K562 (cell line): ENCODE data around the gene MMP20. TPM values are rescaled to one million over a fixed set of nuclear protein-coding genes. Genes with fewer than 3 reads are reported as not detected.

ENCODE experiments used
- ATAC-seq: fragments of 200-7000 bp; cut with Tn5 transposase; 3 replicates; pipeline ENCODE4 v1.9.1; 2020; ENCODE audit warnings: moderate library complexity
- BruUV-seq: library from RNA; stranded (reverse); fragments of 400-500 nt; replicated peaks from 2 replicates; lab custom pipeline; 2021; lab: Mats Ljungman, UMichigan
- CTCF ChIA-PET: fragments of 300-600 bp; formaldehyde crosslinking; extraction: SDS; loops from one replicate; lab custom pipeline; 2021; ENCODE audit warnings: low intra/inter-chr PET ratio; lab: Yijun Ruan, JAX
- POLR2A ChIA-PET: fragments of 300-600, 350-650 bp; sonication (Branson Sonifier 250); formaldehyde crosslinking; extraction: SDS; loops from one replicate; lab custom pipeline; 2021; ENCODE audit warnings: antibody characterized with exemption, inconsistent platforms; lab: Yijun Ruan, JAX
- DNase-seq, 4 experiments: peaks; one replicate each; pipeline versions ENCODE4 v3.0.0 to v3.0.0-alpha.2; 2011 to 2018; ENCODE audit warnings: low spot score in 3 of 4, mixed read lengths in 3 of 4; ENCODE audit errors: extremely low read depth in 1 of 4
- FAIRE-seq: peaks from 2 replicates; lab custom pipeline; 2011; peaks lifted over from hg19 to GRCh38; lab: Jason Lieb, UNC
- H2AFZ ChIP-seq: 2 replicates; pipeline ENCODE4 v1.6.0; 2011; ENCODE audit warnings: low read depth, low read length, control low read depth, inconsistent platforms
- H3K27ac ChIP-seq: fragments of 200-600 bp; 3 replicates; pipeline ENCODE4 v1.8.0; 2011; ENCODE audit warnings: low read depth, mild to moderate bottlenecking, control low read depth, inconsistent platforms, low read length, moderate library complexity, mixed read lengths; ENCODE audit errors: extremely low read depth
- H3K27me3 ChIP-seq, 2 experiments: fragments of 300-600 bp in 1 of 2; 2 replicates in 1 of 2; 3 replicates in 1 of 2; pipeline versions ENCODE4 v1.6.0 to v1.8.0; 2011; ENCODE audit warnings: inconsistent platforms in 2 of 2, low read length in 2 of 2, mild to moderate bottlenecking in 1 of 2, mixed read lengths in 1 of 2, moderate library complexity in 1 of 2; ENCODE audit not compliant: control insufficient read depth in 2 of 2, insufficient read depth in 2 of 2
- H3K36me3 ChIP-seq: fragments of 300-600 bp; 3 replicates; pipeline ENCODE4 v1.8.0; 2011; ENCODE audit warnings: mild to moderate bottlenecking, low read length, inconsistent platforms; ENCODE audit not compliant: control insufficient read depth, insufficient read depth
- H3K4me1 ChIP-seq, 2 experiments: fragments of 200-600 bp in 1 of 2; replicated peaks in 1 of 2; 2 replicates in 1 of 2; 3 replicates in 1 of 2; pipeline versions ENCODE4 v1.5.1 to v1.8.0; 2011; ENCODE audit warnings: inconsistent platforms in 2 of 2, low read length in 2 of 2, mild to moderate bottlenecking in 1 of 2, mixed read lengths in 1 of 2, moderate library complexity in 1 of 2; ENCODE audit not compliant: control insufficient read depth in 2 of 2, insufficient read depth in 2 of 2
- H3K4me2 ChIP-seq: 2 replicates; pipeline ENCODE4 v1.6.1; 2011; ENCODE audit warnings: low read length, control low read depth, inconsistent platforms, mixed read lengths; ENCODE audit not compliant: insufficient read depth
- H3K4me3 ChIP-seq: fragments of 200-600 bp; sonication (generic), shearing (Covaris generic); 2 replicates; pipeline ENCODE4 v1.5.1; 2016; ENCODE audit warnings: control low read depth, inconsistent platforms
- H3K79me2 ChIP-seq: fragments of 200-600 bp; 3 replicates; pipeline ENCODE4 v1.8.0; 2011; ENCODE audit warnings: low read length, inconsistent platforms; ENCODE audit not compliant: control insufficient read depth, insufficient read depth
- H3K9ac ChIP-seq, 2 experiments: 2 replicates each; pipeline versions ENCODE4 v1.6.0 to v1.6.1; 2011; ENCODE audit warnings: low read depth in 2 of 2, low read length in 2 of 2, control low read depth in 1 of 2, inconsistent platforms in 1 of 2, mild to moderate bottlenecking in 1 of 2, mixed read lengths in 1 of 2; ENCODE audit not compliant: insufficient read depth in 1 of 2
- H3K9me1 ChIP-seq: one replicate; pipeline ENCODE4 v1.6.0; 2011; ENCODE audit warnings: inconsistent platforms, mild to moderate bottlenecking, low read length, moderate library complexity; ENCODE audit not compliant: control insufficient read depth, insufficient read depth
- H3K9me3 ChIP-seq: replicated peaks from 2 replicates; pipeline ENCODE4 v1.5.1; 2011; ENCODE audit warnings: low read depth, low read length, inconsistent platforms; ENCODE audit not compliant: control insufficient read depth, insufficient read depth
- H4K20me1 ChIP-seq: replicated peaks from 2 replicates; pipeline ENCODE4 v1.6.1; 2011; ENCODE audit warnings: low read length, inconsistent platforms, mixed read lengths; ENCODE audit not compliant: control insufficient read depth, insufficient read depth
- ARNT ChIP-seq, 2 experiments: fragments of 450-650 bp; IDR thresholded peaks; 2 replicates each; pipeline ENCODE4 v1.6.1; 2016; ENCODE audit warnings: mild to moderate bottlenecking in 1 of 2
- ASH1L ChIP-seq: fragments of 450-650 bp; IDR thresholded peaks from 2 replicates; pipeline ENCODE4 v1.6.1; 2018; ENCODE audit warnings: borderline replicate concordance, mild to moderate bottlenecking, low read depth; ENCODE audit not compliant: partially characterized antibody
- BRF1 ChIP-seq: IDR thresholded peaks from 3 replicates; pipeline ENCODE4 v1.6.1; 2011; ENCODE audit warnings: borderline replicate concordance, mild to moderate bottlenecking; ENCODE audit not compliant: insufficient read length; ENCODE audit errors: extremely low read depth
- ESRRB ChIP-seq: fragments of 250-450 bp; sonication (Bioruptor Pico); IDR thresholded peaks from 2 replicates; pipeline ENCODE4 v1.5.0; 2020; ENCODE audit warnings: mild to moderate bottlenecking, moderate library complexity, borderline replicate concordance
- NFE2 ChIP-seq: IDR thresholded peaks from 2 replicates; pipeline ENCODE4 v1.6.1; 2014; ENCODE audit warnings: antibody characterized with exemption, low read depth
- NR2C2 ChIP-seq, 2 experiments: fragments of 200-800 bp in 1 of 2; sonication (Bioruptor generic) in 1 of 2; sonication (generic) in 1 of 2; formaldehyde crosslinking in 1 of 2; IDR thresholded peaks; 2 replicates each; pipeline versions ENCODE4 v1.6.1 to v1.8.0; 2016 to 2022; ENCODE audit warnings: mild to moderate bottlenecking in 1 of 2, missing compliant biosample characterization in 1 of 2, missing genetic modification characterization in 1 of 2, missing genetic modification reagents in 1 of 2
- PTRF ChIP-seq: fragments of 450-650 bp; IDR thresholded peaks from 2 replicates; pipeline ENCODE4 v1.6.1; 2016; ENCODE audit warnings: mild to moderate bottlenecking, missing genetic modification characterization, missing compliant biosample characterization
- RAD51 ChIP-seq: fragments of 450-650 bp; IDR thresholded peaks from 2 replicates; pipeline ENCODE4 v1.7.1; 2016; ENCODE audit warnings: low read depth, mild to moderate bottlenecking, borderline replicate concordance
- SAFB ChIP-seq: fragments of 200-400 bp; formaldehyde crosslinking; IDR thresholded peaks from 2 replicates; pipeline ENCODE4 v1.6.1; 2017; ENCODE audit warnings: low read depth, low read length, borderline replicate concordance
- ZNF512 ChIP-seq: IDR thresholded peaks from 2 replicates; pipeline ENCODE4 v1.6.1; 2016; ENCODE audit warnings: missing genetic modification characterization, missing compliant biosample characterization
- ZNF717 ChIP-seq: fragments of 250-450 bp; sonication (Bioruptor Pico); IDR thresholded peaks from 2 replicates; pipeline ENCODE4 v1.5.0; 2021
- ZZZ3 ChIP-seq: fragments of 450-650 bp; IDR thresholded peaks from 2 replicates; pipeline ENCODE4 v1.6.1; 2016; ENCODE audit warnings: antibody characterized with exemption, mild to moderate bottlenecking, moderate library complexity
- WGBS: fragments of 100-300 bp; shearing (Covaris generic); methylation state at CpG from one replicate; pipeline ENCODE4 v1.1.6; 2016; ENCODE audit warnings: low coverage, mixed read lengths; ENCODE audit not compliant: insufficient coverage; ENCODE audit errors: missing lambda C conversion rate; 5-methylcytosine and 5-hydroxymethylcytosine counted together
- in situ Hi-C: fragments of 300-500 bp; cut with MboI; formaldehyde crosslinking; loops from 4 replicates; pipeline ENCODE4 v1.15.0; 2018; ENCODE audit warnings: inconsistent platforms, mixed read lengths
- intact Hi-C: fragments of 100-400 bp; cut with micrococcal nuclease; formaldehyde crosslinking; loops from 2 replicates; pipeline ENCODE4 v1.14.2; 2022
- polyA plus RNA-seq, 8 experiments: library from polyadenylated mRNA; depleted of rRNA in 4 of 8; stranded (reverse) in 5 of 8; unstranded in 3 of 8; fragments of >200 nt; fragmentation: Nextera tagmentation in 2 of 8; fragmentation: Illumina TruSeq in 1 of 8; extraction: Ambion mirVana in 2 of 8; extraction: Trizol in 1 of 8; gene quantifications; 2 replicates each; pipeline versions ENCODE4 v1.2.1 to v1.2.3, GENCODE V29; 2011 to 2014; ENCODE audit warnings: inconsistent platforms in 1 of 8, missing spikeins in 1 of 8
- total RNA-seq, 7 experiments: library from RNA; depleted of rRNA in 6 of 7; stranded (reverse); fragments of >200 nt in 6 of 7; fragmentation: Illumina TruSeq in 2 of 7; extraction: Trizol in 2 of 7; gene quantifications; 2 replicates each; pipeline versions ENCODE4 v1.2.1 to v1.2.3, GENCODE V29; 2011 to 2021; ENCODE audit warnings: low replicate concordance in 1 of 7
- TF ChIP-seq, protein P1 (sequence below): IDR thresholded peaks from 3 replicates; pipeline ENCODE4 v1.6.1; 2011; ENCODE audit warnings: borderline replicate concordance, mild to moderate bottlenecking, moderate library complexity; ENCODE audit not compliant: insufficient read length; ENCODE audit errors: extremely low read depth

Gene MMP20
- total and polyA plus RNA-seq, 9 of the 15 experiments (the other 6 are each of a cell fraction or from before 2014, with no cell fraction given), result not detected

DNA sequence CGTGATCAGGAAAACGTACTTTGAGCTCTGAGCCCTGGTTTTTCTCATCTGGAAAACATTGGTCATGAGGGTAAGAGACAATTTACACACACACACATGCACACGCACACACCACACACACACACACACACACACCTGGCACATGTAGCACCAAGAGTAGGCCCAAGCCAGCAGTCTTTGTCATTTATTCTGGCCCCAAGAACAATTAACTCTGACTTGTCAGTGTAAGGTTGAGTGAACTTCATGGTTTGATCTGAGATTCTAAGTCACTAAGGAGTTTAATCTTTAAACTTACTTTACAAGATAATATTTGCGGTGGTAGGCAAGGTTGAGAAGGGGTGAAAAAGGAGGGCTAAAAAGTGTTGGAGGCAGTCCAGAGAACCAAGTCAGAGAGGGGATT is 44.1 kb downstream of the MMP20 start:
- H3K79me2 ChIP-seq, result no peaks in the 10 kb centered on the region
- in situ Hi-C loops (no loop called here), intact Hi-C loops (no loop called here)
- no peaks in the 10 kb centered on the region for H4K20me1 ChIP-seq
- H2AFZ ChIP-seq, result no peak overlapping the region
- BruUV-seq, result no TSS peak
- H3K27me3 ChIP-seq, result no peaks in the 10 kb centered on the region
- H3K9ac ChIP-seq, result no peak overlapping the region
- no peak for TF ChIP-seq BRF1
- TF ChIP-seq ASH1L, result no peak
- TF ChIP-seq, protein P1, sequence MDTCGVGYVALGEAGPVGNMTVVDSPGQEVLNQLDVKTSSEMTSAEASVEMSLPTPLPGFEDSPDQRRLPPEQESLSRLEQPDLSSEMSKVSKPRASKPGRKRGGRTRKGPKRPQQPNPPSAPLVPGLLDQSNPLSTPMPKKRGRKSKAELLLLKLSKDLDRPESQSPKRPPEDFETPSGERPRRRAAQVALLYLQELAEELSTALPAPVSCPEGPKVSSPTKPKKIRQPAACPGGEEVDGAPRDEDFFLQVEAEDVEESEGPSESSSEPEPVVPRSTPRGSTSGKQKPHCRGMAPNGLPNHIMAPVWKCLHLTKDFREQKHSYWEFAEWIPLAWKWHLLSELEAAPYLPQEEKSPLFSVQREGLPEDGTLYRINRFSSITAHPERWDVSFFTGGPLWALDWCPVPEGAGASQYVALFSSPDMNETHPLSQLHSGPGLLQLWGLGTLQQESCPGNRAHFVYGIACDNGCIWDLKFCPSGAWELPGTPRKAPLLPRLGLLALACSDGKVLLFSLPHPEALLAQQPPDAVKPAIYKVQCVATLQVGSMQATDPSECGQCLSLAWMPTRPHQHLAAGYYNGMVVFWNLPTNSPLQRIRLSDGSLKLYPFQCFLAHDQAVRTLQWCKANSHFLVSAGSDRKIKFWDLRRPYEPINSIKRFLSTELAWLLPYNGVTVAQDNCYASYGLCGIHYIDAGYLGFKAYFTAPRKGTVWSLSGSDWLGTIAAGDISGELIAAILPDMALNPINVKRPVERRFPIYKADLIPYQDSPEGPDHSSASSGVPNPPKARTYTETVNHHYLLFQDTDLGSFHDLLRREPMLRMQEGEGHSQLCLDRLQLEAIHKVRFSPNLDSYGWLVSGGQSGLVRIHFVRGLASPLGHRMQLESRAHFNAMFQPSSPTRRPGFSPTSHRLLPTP, result no peak
- no peak for TF ChIP-seq NR2C2 (CRISPR knock-in tag; IDR thresholded peaks at IDR 0.05)
- TF ChIP-seq NR2C2 (tag; IDR thresholded peaks at IDR 0.05), result no peak
- no peak for TF ChIP-seq ARNT (IDR thresholded peaks at IDR 0.05)
- no peak for TF ChIP-seq RAD51
- no peak for TF ChIP-seq SAFB
- no peak for TF ChIP-seq ZNF717 (CRISPR knock-in tag)
- no peak for TF ChIP-seq ESRRB (CRISPR knock-in tag)
- TF ChIP-seq ZZZ3, result no peak
- TF ChIP-seq PTRF, result no peak
- TF ChIP-seq ZNF512 (tag), result no peak
- no peak for TF ChIP-seq NFE2
- no peaks in the 10 kb centered on the region for H3K9me3 ChIP-seq
- no peak overlapping the region for H3K27ac ChIP-seq
- no peaks in the 10 kb centered on the region for H3K4me1 ChIP-seq
- no peak overlapping the region for H3K4me3 ChIP-seq
- CTCF ChIA-PET, result no interaction called here
- FAIRE-seq (no peak), ATAC-seq (no peak), DNase-seq (no peak)
- no peak overlapping the region for H3K4me2 ChIP-seq
- POLR2A ChIA-PET, result interaction anchor here (0.6 to 1.1 kb wide), 2 partner anchors 18 to 56 kb away, joined by 3 read pairs; no protein-coding TSS in a partner anchor
- WGBS, result 1% methylated on average over 4 of the region's 4 CpGs
- no peaks in the 10 kb centered on the region for H3K36me3 ChIP-seq
- no peaks in the 10 kb centered on the region for H3K9me1 ChIP-seq
